Breast epithelium (tissue), 4 donors: Measurements from ENCODE around the gene TIPIN. TPM values are rescaled to one million over a fixed set of nuclear protein-coding genes. Genes with fewer than 3 reads are reported as not detected.
"Not testable (repeated sequence)": the region's sequence is repeated elsewhere in the genome, so short reads cannot be mapped to it uniquely, and the experiment has no call there.

Experiments used
- DNase-seq, 2 donors: peaks; one replicate each; pipeline ENCODE4 v3.0.0-alpha.2; 2019; ENCODE audit warnings: low spot score in 2 of 2
- H3K27ac ChIP-seq, 2 donors: fragments of 200-600 bp; sonication (generic) in 1 of 2; one replicate each; pipeline ENCODE4 v1.5.1; 2016 to 2019; ENCODE audit warnings: mild to moderate bottlenecking in 1 of 2
- H3K27me3 ChIP-seq, 2 donors: fragments of 200-600 bp; sonication (generic) in 1 of 2; one replicate each; pipeline versions ENCODE4 v1.5.1 to v1.6.0; 2017 to 2019; ENCODE audit warnings: control low read depth in 1 of 2, mild to moderate bottlenecking in 1 of 2
- H3K36me3 ChIP-seq: fragments of 200-600 bp; one replicate; pipeline ENCODE4 v1.5.1; 2019
- H3K4me1 ChIP-seq, 2 donors: fragments of 200-600 bp; sonication (generic); one replicate each; pipeline ENCODE4 v1.5.1; 2016 to 2019; ENCODE audit warnings: control low read depth in 1 of 2
- H3K4me3 ChIP-seq, 3 donors: fragments of 200-600 bp; sonication (generic); 1 replicate in 2 of 3; 2 replicates in 1 of 3; pipeline ENCODE4 v1.5.1; 2016 to 2019; ENCODE audit warnings: mild to moderate bottlenecking in 3 of 3, moderate library complexity in 2 of 3
- H3K9me3 ChIP-seq, 2 donors: fragments of 200-600 bp; sonication (generic) in 1 of 2; one replicate each; pipeline ENCODE4 v1.5.1; 2016 to 2019; ENCODE audit warnings: control low read depth in 1 of 2
- POLR2A ChIP-seq: fragments of 450-650 bp; IDR thresholded peaks from one replicate; pipeline ENCODE4 v1.6.1; 2016; ENCODE audit warnings: antibody characterized with exemption, mild to moderate bottlenecking, moderate library complexity
- POLR2AphosphoS5 ChIP-seq, 3 donors: sonication (generic); formaldehyde crosslinking; IDR thresholded peaks; one replicate each; pipeline ENCODE4 v1.6.1; 2017; ENCODE audit warnings: antibody characterized with exemption in 3 of 3
- intact Hi-C: fragments of 100-400 bp; cut with DNase I; formaldehyde crosslinking; loops from one replicate; pipeline ENCODE4 v1.15.1; 2023; ENCODE audit warnings: low total_unique reads
- total RNA-seq, 3 donors: library from RNA; depleted of rRNA; stranded (reverse); fragments of >200 nt; gene quantifications; one replicate each; pipeline ENCODE4 v1.1.0, GENCODE V29; 2016
- TF ChIP-seq, protein P1 (sequence below), 3 donors: fragments of 450-650 bp; IDR thresholded peaks; one replicate each; pipeline ENCODE4 v1.5.1; 2016 to 2017; ENCODE audit warnings: antibody characterized with exemption in 3 of 3, mild to moderate bottlenecking in 3 of 3, moderate library complexity in 3 of 3

The TIPIN gene
- total RNA-seq, 3 donors from 2014 or later = 5.0 to 9.7 (median 6.6) TPM

DNA sequence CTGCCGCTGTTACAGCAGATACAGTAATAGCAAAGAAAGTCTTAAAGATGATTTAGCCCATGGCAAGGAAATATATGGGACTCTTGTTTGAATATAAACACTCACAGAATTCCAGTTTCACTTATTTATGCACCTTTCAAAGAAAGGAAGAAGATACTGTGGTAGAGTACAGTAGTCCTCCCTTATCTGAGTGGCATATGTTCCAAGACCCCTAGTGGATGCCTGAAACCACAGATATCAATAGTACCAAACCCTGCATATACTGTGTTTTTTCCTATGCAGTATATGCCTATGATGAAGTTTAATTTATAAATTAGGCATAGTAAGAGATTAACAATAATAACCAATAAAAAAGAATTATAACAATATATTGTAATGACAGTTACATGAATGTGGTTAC lies 38.4 kb upstream of the TIPIN start:
- no peaks in the 10 kb centered on the region for H3K4me1 ChIP-seq
- no peak overlapping the region for H3K27ac ChIP-seq
- no peaks in the 10 kb centered on the region for H3K36me3 ChIP-seq
- no peaks in the 10 kb centered on the region for H3K27me3 ChIP-seq
- TF ChIP-seq, protein P1, sequence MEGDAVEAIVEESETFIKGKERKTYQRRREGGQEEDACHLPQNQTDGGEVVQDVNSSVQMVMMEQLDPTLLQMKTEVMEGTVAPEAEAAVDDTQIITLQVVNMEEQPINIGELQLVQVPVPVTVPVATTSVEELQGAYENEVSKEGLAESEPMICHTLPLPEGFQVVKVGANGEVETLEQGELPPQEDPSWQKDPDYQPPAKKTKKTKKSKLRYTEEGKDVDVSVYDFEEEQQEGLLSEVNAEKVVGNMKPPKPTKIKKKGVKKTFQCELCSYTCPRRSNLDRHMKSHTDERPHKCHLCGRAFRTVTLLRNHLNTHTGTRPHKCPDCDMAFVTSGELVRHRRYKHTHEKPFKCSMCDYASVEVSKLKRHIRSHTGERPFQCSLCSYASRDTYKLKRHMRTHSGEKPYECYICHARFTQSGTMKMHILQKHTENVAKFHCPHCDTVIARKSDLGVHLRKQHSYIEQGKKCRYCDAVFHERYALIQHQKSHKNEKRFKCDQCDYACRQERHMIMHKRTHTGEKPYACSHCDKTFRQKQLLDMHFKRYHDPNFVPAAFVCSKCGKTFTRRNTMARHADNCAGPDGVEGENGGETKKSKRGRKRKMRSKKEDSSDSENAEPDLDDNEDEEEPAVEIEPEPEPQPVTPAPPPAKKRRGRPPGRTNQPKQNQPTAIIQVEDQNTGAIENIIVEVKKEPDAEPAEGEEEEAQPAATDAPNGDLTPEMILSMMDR (IDR thresholded peaks at IDR 0.05) = no peak
- TF ChIP-seq POLR2A = no peak
- no peak for TF ChIP-seq POLR2AphosphoS5 (IDR thresholded peaks at IDR 0.05)
- no peak for DNase-seq
- intact Hi-C loops = no loop called here
- H3K9me3 ChIP-seq = no peaks in the 10 kb centered on the region
- no peak overlapping the region for H3K4me3 ChIP-seq

GRCh38 chr15:66394472-66394871 lies 38.0 kb upstream of the TIPIN start:
- DNase-seq = no peak
- Histone ChIP-seq H3K9me3 (no peaks in the 10 kb centered on the region), H3K4me1 (no peaks in the 10 kb centered on the region), H3K27me3 (no peaks in the 10 kb centered on the region), H3K4me3 (no peak overlapping the region), H3K36me3 (no peaks in the 10 kb centered on the region), H3K27ac (no peak overlapping the region)
- intact Hi-C loops = no loop called here
- TF ChIP-seq POLR2AphosphoS5 (IDR thresholded peaks at IDR 0.05) (no peak), POLR2A (no peak)
- TF ChIP-seq, protein P1 (IDR thresholded peaks at IDR 0.05) = no peak

GRCh38 chr15:66393037-66393436 lies 36.6 kb upstream of the TIPIN start:
- H3K4me3 ChIP-seq, H3K36me3 ChIP-seq, H3K27me3 ChIP-seq, intact Hi-C loops, H3K4me1 ChIP-seq, DNase-seq, H3K27ac ChIP-seq, H3K9me3 ChIP-seq: not testable (repeated sequence)

- intact Hi-C loops = no loop called here
- H3K4me3 ChIP-seq = no peak overlapping the region
- no peaks in the 10 kb centered on the region for H3K27me3 ChIP-seq
- no peak overlapping the region for H3K27ac ChIP-seq
- H3K36me3 ChIP-seq = no peaks in the 10 kb centered on the region
- DNase-seq = no peak
- H3K4me1 ChIP-seq = peaks cover 0 to 5% of the 10 kb centered on the region in 2 donors
- H3K9me3 ChIP-seq = no peaks in the 10 kb centered on the region
- TF ChIP-seq, protein P1 (IDR thresholded peaks at IDR 0.05) = no peak
- no peak for TF ChIP-seq POLR2AphosphoS5 (IDR thresholded peaks at IDR 0.05)
- no peak for TF ChIP-seq POLR2A
Measured at GRCh38 chr15:66390678-66391077, 34.2 kb upstream of the TIPIN start.

DNA sequence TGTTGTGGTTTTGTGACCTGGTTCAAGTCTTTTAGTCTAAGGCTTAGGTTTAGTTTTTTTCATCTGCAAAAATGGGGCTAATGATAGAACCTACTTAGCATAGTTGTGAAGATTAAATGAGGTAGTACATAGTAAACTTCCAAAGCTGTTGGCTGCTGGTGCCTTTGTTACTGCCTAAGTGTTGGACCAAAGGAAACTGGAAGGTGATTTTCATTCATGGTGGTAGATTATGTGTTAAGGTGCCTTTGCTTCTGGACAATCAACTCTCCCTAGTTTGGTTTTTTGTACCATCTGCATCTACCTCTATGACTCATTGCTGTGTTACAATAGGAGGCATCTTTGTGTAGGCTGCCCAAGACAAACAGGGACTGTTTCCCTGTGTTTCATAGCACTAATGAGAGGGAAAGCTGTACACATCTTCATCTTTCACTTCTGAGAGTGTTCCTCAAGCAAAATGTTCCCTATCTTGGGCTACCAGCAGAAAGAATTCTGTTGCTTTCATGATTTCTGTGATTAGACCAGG lies 33.4 kb upstream of the TIPIN start:
- TF ChIP-seq POLR2AphosphoS5 (IDR thresholded peaks at IDR 0.05) = no peak
- TF ChIP-seq POLR2A = no peak
- TF ChIP-seq, protein P1 (IDR thresholded peaks at IDR 0.05) = no peak
- no peak for DNase-seq
- H3K4me3 ChIP-seq = no peak overlapping the region
- H3K27me3 ChIP-seq = no peaks in the 10 kb centered on the region
- intact Hi-C loops = loop anchor here (5.0 kb wide), 2 partner anchors 107 to 1612 kb away; partner anchors contain the start of gene SNAPC5
- H3K9me3 ChIP-seq = no peaks in the 10 kb centered on the region
- H3K27ac ChIP-seq = no peak overlapping the region
- peaks cover 0 to 5% of the 10 kb centered on the region in 2 donors for H3K4me1 ChIP-seq
- H3K36me3 ChIP-seq = no peaks in the 10 kb centered on the region
